ENCODE results near the gene ANKRD49. TPM values are rescaled to one million over a fixed set of nuclear protein-coding genes. Genes with fewer than 3 reads are reported as not detected.
A peak's percentile ranks its signal among the peaks of the same experiment; 100 is the strongest.

ANKRD49 gene
- total RNA-seq, 2 experiments from 2014 or later, result 16.3 to 19.1 TPM

Small RNAs within 50 kb of the gene (microRNA-seq; reads per million reads assigned to microRNA genes)
- 21.9 reads per million, percentile 36 among the genes with 10 or more reads in this experiment for gene MIR548L (ENCODE audit: borderline microRNAs expressed, borderline replicate concordance)

Other genes with a start within 250 kb of the ANKRD49 start
- not detected for gene IZUMO1R, start 189.4 kb upstream of the ANKRD49 start, total RNA-seq
- gene GPR83, start 92.6 kb upstream of the ANKRD49 start, total RNA-seq, result not detected
- gene MRE11, start 140 bp upstream of the ANKRD49 start, total RNA-seq, result 10 to 100 TPM; 33.1 to 37.3 TPM
- not detected for gene C11orf97, start 18.5 kb downstream of the ANKRD49 start, total RNA-seq
- gene FUT4, start 49.9 kb downstream of the ANKRD49 start, total RNA-seq, result 1 to 10 TPM; 2.8 to 2.9 TPM
- under 1 TPM; 0.12 to 0.19 TPM for gene PIWIL4, start 73.4 kb downstream of the ANKRD49 start, total RNA-seq

Data from activated naive CD4-positive, alpha-beta T cell treated with anti-CD3 and anti-CD28 coated beads for 36 hours (primary cell).